HG02938 (cell line): ENCODE results near the gene TP63.

Experiments used
- ATAC-seq: cut with Tn5 transposase; IDR thresholded peaks from one replicate; pipeline ENCODE4 v1.9.1; 2021; ENCODE audit warnings: mild to moderate bottlenecking, moderate library complexity; ENCODE audit not compliant: unreplicated experiment

The TP63 gene

GRCh38 chr3:189772584-189772983, 141.4 kb downstream of the TP63 start:
- ATAC-seq, result no peak

- ATAC-seq, result no peak
Measured at GRCh38 chr3:189773056-189773455, 141.9 kb downstream of the TP63 start.

- no peak for ATAC-seq
Measured at GRCh38 chr3:189776149-189776824, 145.1 kb downstream of the TP63 start.

GRCh38 chr3:189778340-189778950, 147.3 kb downstream of the TP63 start:
- ATAC-seq, result peak; percentile 69

GRCh38 chr3:189779166-189779565, 148.0 kb downstream of the TP63 start:
- no peak for ATAC-seq

GRCh38 chr3:189780546-189781270, 149.5 kb downstream of the TP63 start:
- no peak for ATAC-seq

- no peak for ATAC-seq
Measured at GRCh38 chr3:189781415-189781814, 150.2 kb downstream of the TP63 start.

- no peak for ATAC-seq
Measured at GRCh38 chr3:189786479-189787064, 155.4 kb downstream of the TP63 start.

GRCh38 chr3:189787191-189787590, 156.0 kb downstream of the TP63 start:
- ATAC-seq, result no peak

- no peak for ATAC-seq
Measured at GRCh38 chr3:189787632-189788031, 156.4 kb downstream of the TP63 start.

- ATAC-seq, result no peak
Measured at GRCh38 chr3:189789432-189789831, 158.2 kb downstream of the TP63 start.

GRCh38 chr3:189790658-189791057, 159.5 kb downstream of the TP63 start:
- ATAC-seq, result no peak

- no peak for ATAC-seq
Measured at GRCh38 chr3:189792046-189792929, 161.1 kb downstream of the TP63 start.

GRCh38 chr3:189794518-189794917, 163.3 kb downstream of the TP63 start:
- ATAC-seq, result no peak

GRCh38 chr3:189797103-189797750, 166.0 kb downstream of the TP63 start:
- no peak for ATAC-seq

- no peak for ATAC-seq
Measured at GRCh38 chr3:189799366-189799765, 168.2 kb downstream of the TP63 start.

GRCh38 chr3:189800436-189800835, 169.2 kb downstream of the TP63 start:
- no peak for ATAC-seq

- ATAC-seq, result no peak
Measured at GRCh38 chr3:189803254-189803653, 172.1 kb downstream of the TP63 start.

- no peak for ATAC-seq
Measured at GRCh38 chr3:189805375-189806067, 174.3 kb downstream of the TP63 start.
